Rectal smooth muscle tissue (tissue), 1 donor: Measurements from ENCODE around the gene AKAP6.

Experiments used
- H3K27ac ChIP-seq: one replicate; pipeline ENCODE4 v1.7.0; 2013; ENCODE audit warnings: low read depth, low read length, inconsistent platforms
- H3K27me3 ChIP-seq: one replicate; pipeline ENCODE4 v1.7.0; 2013; ENCODE audit warnings: low read length; ENCODE audit not compliant: control insufficient read depth, insufficient read depth
- H3K36me3 ChIP-seq: one replicate; pipeline ENCODE4 v1.7.0; 2013; ENCODE audit warnings: low read length; ENCODE audit not compliant: control insufficient read depth, insufficient read depth
- H3K4me1 ChIP-seq: one replicate; pipeline ENCODE4 v1.7.0; 2013; ENCODE audit warnings: low read length; ENCODE audit not compliant: control insufficient read depth, insufficient read depth
- H3K4me3 ChIP-seq: one replicate; pipeline ENCODE4 v1.7.0; 2013; ENCODE audit warnings: low read length
- H3K9ac ChIP-seq: one replicate; pipeline ENCODE4 v1.7.0; 2013; ENCODE audit warnings: low read length

Gene AKAP6

GRCh38 chr14:32559048-32559447 lies 229.9 kb downstream of the AKAP6 start:
- Histone ChIP-seq H3K27ac (no peak overlapping the region), H3K9ac (no peak overlapping the region), H3K4me3 (no peak overlapping the region), H3K4me1 (peaks cover 24% of the 10 kb centered on the region), H3K27me3 (no peaks in the 10 kb centered on the region), H3K36me3 (no peaks in the 10 kb centered on the region)

GRCh38 chr14:32559590-32559989 lies 230.5 kb downstream of the AKAP6 start:
- Histone ChIP-seq H3K27ac (no peak overlapping the region), H3K27me3 (no peaks in the 10 kb centered on the region), H3K4me1 (peaks cover 25% of the 10 kb centered on the region), H3K4me3 (no peak overlapping the region), H3K36me3 (no peaks in the 10 kb centered on the region), H3K9ac (no peak overlapping the region)

- peaks cover 33% of the 10 kb centered on the region for H3K4me1 ChIP-seq
- H3K36me3 ChIP-seq = no peaks in the 10 kb centered on the region
- H3K27ac ChIP-seq = peak overlapping the region; percentile 68
- no peaks in the 10 kb centered on the region for H3K27me3 ChIP-seq
- no peak overlapping the region for H3K4me3 ChIP-seq
- H3K9ac ChIP-seq = no peak overlapping the region
Observed at GRCh38 chr14:32560209-32560857, 231.2 kb downstream of the AKAP6 start.

- H3K36me3 ChIP-seq = no peaks in the 10 kb centered on the region
- H3K27me3 ChIP-seq = no peaks in the 10 kb centered on the region
- H3K27ac ChIP-seq = peak overlapping the region; percentile 68
- no peak overlapping the region for H3K9ac ChIP-seq
- H3K4me1 ChIP-seq = peaks cover 38% of the 10 kb centered on the region
- H3K4me3 ChIP-seq = no peak overlapping the region
Observed at GRCh38 chr14:32561520-32561919, 232.4 kb downstream of the AKAP6 start.

- Histone ChIP-seq H3K27me3 (no peaks in the 10 kb centered on the region), H3K4me1 (peaks cover 41% of the 10 kb centered on the region), H3K4me3 (no peak overlapping the region), H3K36me3 (no peaks in the 10 kb centered on the region), H3K9ac (no peak overlapping the region), H3K27ac (peak overlapping the region; percentile 74)
Observed at GRCh38 chr14:32564596-32564995, 235.5 kb downstream of the AKAP6 start.

- no peaks in the 10 kb centered on the region for H3K27me3 ChIP-seq
- H3K9ac ChIP-seq = no peak overlapping the region
- peaks cover 34% of the 10 kb centered on the region for H3K4me1 ChIP-seq
- peak overlapping the region; percentile 74 for H3K27ac ChIP-seq
- no peak overlapping the region for H3K4me3 ChIP-seq
- no peaks in the 10 kb centered on the region for H3K36me3 ChIP-seq
Observed at GRCh38 chr14:32565256-32565655, 236.2 kb downstream of the AKAP6 start.

- peak overlapping the region; percentile 44 for H3K27ac ChIP-seq
- no peak overlapping the region for H3K4me3 ChIP-seq
- H3K9ac ChIP-seq = no peak overlapping the region
- no peaks in the 10 kb centered on the region for H3K36me3 ChIP-seq
- H3K27me3 ChIP-seq = no peaks in the 10 kb centered on the region
- H3K4me1 ChIP-seq = peaks cover 26% of the 10 kb centered on the region
Observed at GRCh38 chr14:32567543-32568384, 238.7 kb downstream of the AKAP6 start.

GRCh38 chr14:32571551-32571950 lies 242.5 kb downstream of the AKAP6 start:
- Histone ChIP-seq H3K4me3 (no peak overlapping the region), H3K27me3 (no peaks in the 10 kb centered on the region), H3K36me3 (no peaks in the 10 kb centered on the region), H3K27ac (no peak overlapping the region), H3K9ac (no peak overlapping the region), H3K4me1 (peaks cover 17% of the 10 kb centered on the region)

- Histone ChIP-seq H3K27me3 (no peaks in the 10 kb centered on the region), H3K9ac (no peak overlapping the region), H3K27ac (no peak overlapping the region), H3K4me3 (peak overlapping the region; percentile 13), H3K4me1 (peaks cover 17% of the 10 kb centered on the region), H3K36me3 (no peaks in the 10 kb centered on the region)
Observed at GRCh38 chr14:32571995-32572866, 243.1 kb downstream of the AKAP6 start.

- H3K36me3 ChIP-seq = no peaks in the 10 kb centered on the region
- peak overlapping the region; percentile 13 for H3K4me3 ChIP-seq
- H3K27ac ChIP-seq = no peak overlapping the region
- peaks cover 13% of the 10 kb centered on the region for H3K4me1 ChIP-seq
- H3K27me3 ChIP-seq = no peaks in the 10 kb centered on the region
- H3K9ac ChIP-seq = no peak overlapping the region
Observed at GRCh38 chr14:32572867-32573150, 243.7 kb downstream of the AKAP6 start.

- Histone ChIP-seq H3K36me3 (no peaks in the 10 kb centered on the region), H3K27me3 (no peaks in the 10 kb centered on the region), H3K9ac (no peak overlapping the region), H3K4me3 (no peak overlapping the region), H3K27ac (no peak overlapping the region), H3K4me1 (peaks cover 11% of the 10 kb centered on the region)
Observed at GRCh38 chr14:32574269-32574668, 245.2 kb downstream of the AKAP6 start.

GRCh38 chr14:32576088-32576795 lies 247.1 kb downstream of the AKAP6 start:
- H3K27me3 ChIP-seq = no peaks in the 10 kb centered on the region

More at GRCh38 chr14:32576088-32576795, 247.1 kb downstream of the AKAP6 start:
- H3K4me1 ChIP-seq = peaks cover 11% of the 10 kb centered on the region
- H3K27ac ChIP-seq = no peak overlapping the region
- H3K4me3 ChIP-seq = peak overlapping the region; percentile 33
- no peak overlapping the region for H3K9ac ChIP-seq
- H3K36me3 ChIP-seq = no peaks in the 10 kb centered on the region
